HL-60/S4 treated with phorbol 12-myristate 13-acetate at 8.2 ng/mL for 4 days and 3 days (cell line): ENCODE measurements around the gene CD27.
"Not testable (repeated sequence)": the region's sequence is repeated elsewhere in the genome, so short reads cannot be mapped to it uniquely, and the experiment has no call there.

Experiments
- in situ Hi-C: fragments of 300-500 bp; cut with MboI; formaldehyde crosslinking; loops from 2 replicates; pipeline ENCODE4 v1.15.0; 2022; ENCODE audit warnings: low sequenced_read_pairs

CD27 gene

DNA sequence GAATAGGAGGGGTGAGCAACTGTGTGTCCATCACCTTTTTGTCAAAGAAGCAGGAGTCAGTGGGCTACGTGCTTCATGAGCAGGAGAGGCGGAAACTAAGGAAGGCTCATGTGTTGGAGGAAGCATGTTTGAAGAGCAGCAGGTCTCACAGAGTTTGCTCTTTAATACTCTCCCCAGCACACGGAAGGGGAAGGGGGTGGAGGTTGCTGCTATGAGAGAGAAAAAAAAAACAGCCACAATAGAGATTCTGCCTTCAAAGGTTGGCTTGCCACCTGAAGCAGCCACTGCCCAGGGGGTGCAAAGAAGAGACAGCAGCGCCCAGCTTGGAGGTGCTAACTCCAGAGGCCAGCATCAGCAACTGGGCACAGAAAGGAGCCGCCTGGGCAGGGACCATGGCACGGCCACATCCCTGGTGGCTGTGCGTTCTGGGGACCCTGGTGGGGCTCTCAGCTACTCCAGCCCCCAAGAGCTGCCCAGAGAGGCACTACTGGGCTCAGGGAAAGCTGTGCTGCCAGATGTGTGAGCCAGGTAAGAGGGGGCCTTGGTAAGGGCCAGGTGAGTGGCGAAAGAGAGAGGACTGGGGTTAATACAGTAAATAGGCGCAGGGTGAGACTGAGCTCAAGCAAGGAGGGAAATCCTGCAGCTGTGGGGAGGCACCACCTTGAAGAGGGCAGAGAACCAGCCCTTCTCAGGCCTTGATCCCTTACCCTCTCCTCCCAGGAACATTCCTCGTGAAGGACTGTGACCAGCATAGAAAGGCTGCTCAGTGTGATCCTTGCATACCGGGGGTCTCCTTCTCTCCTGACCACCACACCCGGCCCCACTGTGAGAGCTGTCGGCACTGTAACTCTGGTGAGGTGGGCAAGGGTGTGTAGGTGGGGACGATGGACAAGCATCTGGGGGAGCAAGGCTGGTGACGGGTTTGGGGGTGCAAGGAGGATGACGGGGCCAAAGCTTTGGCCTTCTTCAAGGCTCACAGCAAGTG, at the start of gene CD27:
TSS of gene CD27 (plus strand) at position 252 of the 985 bp plus-strand sequence. CDS start at position 393, 141 bp downstream.
- in situ Hi-C loops: no loop called here

DNA sequence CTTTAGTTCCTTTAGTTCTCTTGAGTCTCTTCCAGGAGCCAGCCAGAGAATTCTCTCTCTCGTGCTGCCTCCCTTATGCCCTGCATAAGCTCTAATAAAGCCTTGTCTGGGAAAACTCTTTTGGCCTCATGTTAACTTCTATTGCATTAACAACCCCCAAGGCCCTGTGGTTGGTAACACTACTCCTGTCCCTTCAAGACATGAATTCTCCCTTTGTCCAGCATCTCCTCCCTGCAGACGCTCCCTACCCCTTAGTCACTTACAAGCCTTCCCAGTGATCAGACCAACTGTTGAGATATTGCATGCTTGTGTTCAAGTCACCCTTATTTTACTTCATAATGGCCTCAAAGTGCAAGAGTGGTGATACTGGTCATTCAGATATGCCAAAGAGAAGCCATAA, 48.7 kb upstream of the CD27 start:
- in situ Hi-C loops: no loop called here

DNA sequence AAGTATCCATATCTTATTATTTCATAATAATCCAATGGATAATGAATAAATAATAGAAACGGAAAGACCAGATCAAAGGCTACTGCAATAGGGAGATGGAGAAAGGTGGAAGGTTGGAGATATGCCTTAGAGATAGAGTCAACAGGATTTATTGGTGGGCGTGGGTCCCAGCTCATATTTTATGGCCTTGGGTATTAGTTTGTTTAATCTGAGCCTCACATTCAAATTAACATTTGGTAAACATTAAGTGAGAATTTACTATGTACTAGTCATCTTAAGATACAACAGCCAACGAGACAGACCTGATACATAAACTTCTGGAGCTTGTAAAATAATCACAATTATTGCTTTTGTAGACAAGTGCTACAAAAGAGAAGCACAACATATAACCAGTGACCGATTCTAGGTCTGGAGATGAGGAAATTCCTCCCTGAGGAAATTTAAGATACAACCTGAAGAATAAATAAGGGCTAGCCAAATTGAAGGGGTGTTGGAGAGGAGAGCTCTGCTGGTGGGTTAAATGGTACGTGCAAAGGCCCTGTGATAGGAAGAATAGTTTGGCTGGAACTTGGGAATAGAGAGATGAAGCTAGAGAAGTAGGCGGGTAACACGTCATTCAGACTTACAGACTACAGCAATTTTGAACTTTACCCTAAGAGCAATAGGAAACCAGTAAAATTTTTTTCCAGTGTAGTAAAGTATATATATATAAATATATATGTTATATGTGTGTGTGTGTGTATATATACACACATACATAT, 44.7 kb upstream of the CD27 start:
- in situ Hi-C loops: no loop called here

DNA sequence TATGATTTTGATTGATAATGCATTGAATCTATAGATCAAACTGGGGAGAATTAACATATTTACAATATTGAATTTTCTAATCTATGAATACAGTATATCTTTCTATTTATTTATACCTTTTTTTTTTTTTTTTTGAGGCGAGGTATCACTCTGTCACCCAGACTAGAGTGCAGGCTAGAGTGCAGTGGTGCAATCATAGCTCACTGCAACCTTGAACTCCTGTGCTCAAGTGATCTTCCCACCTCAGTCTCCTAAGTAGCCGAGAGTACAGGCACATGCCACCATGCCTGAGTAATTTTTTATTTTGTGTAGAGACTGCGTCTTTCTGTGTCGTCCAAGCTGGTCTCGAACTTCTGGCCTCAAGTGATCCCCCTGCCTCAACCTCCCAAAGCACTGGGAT, 40.4 kb upstream of the CD27 start:
- in situ Hi-C loops: no loop called here

DNA sequence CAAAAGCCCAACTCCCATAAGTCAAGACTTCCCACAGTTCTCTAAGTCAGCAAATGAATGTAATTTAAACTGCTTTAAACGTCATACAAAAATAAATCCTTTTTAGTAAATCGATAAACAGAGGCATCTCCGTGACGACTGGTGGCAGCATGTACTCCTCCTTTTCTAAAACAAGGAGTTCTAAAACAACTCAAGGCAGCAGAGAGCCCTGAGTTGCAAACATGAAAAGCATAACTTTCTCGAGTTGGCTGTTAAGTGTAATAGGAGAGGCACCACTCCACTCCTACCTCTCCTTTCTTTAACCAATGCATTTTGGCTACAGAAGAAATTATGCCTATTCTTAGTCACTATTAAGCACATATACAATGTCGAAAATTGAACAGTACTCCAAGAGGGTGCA, 38.8 kb upstream of the CD27 start:
- in situ Hi-C loops: no loop called here

DNA sequence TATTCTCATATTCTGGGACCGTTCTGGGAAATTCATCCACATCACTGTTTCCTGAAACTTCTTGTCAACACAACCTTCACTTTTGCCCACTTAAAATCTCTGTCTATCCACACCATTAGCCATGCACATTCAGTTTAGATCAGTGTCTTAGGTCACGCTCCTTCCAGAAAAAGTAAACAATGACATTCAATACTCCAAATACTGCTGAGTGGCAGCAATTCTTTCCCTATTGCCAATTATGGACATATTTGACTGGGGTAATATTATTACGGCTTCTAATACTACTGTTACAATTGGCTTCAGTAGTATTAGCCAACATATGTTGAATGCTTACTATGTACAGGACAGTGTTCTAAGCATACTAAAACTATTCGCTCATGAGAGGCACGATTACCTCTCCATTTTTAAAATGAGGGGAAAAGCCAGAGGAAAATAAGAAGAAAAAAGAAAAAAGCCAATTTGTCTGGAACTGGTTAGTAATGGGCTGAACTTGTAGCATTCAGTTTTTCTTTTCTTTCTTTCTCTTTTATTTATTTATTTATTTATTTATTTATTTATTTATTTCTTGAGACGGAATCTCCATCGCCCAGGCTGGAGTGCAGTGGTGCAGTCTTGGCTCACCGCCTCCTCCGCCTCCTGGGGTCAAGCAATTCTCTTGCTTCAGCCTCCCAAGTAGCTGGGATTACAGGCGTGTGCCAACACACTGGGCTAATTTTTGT, 37.4 kb upstream of the CD27 start:
- in situ Hi-C loops: no loop called here

DNA sequence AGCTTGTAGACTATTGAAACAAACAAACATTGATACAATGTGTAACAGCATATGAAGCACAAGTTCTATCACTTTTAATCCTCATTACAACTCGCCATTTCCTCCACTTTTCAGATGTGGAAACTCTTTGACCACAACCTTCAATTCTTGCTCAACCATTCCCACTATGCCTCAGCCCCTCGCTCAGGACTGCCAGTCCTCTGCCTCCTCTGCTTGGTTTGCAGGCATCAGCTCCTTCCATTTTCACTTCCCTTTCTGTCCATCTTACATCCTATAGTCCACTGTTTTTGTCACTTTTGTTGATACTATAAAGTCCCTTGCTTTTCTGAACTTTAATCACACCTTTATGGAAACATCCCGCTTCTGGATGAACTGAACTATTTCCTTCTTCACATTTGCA, 28.2 kb upstream of the CD27 start:
- in situ Hi-C loops: no loop called here

DNA sequence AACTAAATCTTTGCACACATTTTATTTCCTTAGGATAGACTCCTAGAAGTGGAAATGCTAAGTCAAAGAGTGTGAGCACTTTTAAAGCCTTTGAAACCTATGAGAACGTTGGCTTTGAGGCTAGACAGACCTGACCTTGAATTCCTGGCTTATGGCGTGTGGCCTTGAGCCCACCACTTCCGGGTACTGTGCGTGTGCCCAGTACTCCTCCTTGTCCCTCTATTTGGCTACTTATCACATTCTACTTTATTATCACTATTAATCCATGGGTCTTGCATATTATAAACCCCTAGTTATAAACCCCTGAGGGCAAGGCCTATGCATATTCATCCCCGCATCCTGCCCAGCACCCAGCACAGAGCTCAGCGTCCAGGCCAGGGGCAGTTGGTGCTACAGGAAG, 26.0 kb upstream of the CD27 start:
- in situ Hi-C loops: no loop called here

DNA sequence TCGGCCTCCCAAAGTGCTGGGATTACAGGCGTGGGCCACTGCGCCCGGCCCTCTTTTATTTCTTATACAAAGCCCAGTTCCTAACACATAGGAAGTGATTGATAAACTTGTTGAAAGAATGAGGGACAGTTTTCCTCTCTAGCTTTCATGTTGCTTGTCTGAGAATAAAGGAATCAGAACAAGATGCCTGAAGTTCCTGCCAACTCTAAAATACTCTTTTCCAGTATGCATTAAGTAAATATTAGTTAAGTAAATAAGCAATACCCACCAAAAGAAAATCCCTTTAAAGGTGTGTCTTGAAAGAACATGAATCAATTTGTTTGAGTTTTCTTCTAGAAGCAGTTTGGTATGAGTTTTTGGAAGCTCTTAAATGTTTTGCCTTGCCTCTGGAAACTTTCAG, 24.4 kb upstream of the CD27 start:
- in situ Hi-C loops: no loop called here

DNA sequence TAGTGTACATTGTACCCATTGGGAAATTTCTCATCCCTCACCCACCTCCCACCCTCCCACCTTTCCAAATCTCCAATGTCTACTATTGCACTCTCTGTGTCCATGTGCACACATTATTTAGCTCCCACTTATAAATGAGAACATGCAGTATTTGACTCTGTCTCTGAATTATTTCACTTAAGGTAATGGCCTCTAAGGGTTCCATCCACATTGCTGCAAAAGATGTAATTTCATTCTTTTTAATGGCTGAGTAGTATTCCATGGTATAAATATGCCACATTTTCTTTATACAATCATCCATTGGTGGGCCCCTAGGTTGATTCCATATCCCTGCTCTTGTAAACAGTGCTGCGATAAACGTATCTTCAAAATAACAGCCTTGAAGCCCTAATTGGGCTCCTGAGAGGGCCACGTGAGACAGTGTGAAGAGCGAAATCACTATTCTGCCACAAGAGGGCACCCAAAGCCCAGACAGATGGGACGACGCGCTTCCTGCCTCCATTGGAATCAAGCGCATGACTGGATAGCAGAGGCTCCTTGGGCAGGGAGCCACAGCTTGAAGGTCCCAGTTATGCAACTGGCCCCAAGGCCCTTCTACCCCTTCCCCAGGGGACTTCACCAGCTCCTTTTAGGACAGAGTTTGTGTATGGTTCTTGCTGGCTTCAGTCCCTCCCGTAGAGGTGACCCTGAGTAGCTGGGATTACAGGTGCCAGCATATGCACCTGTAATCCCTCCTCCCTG, 21.3 kb upstream of the CD27 start:
- in situ Hi-C loops: no loop called here

DNA sequence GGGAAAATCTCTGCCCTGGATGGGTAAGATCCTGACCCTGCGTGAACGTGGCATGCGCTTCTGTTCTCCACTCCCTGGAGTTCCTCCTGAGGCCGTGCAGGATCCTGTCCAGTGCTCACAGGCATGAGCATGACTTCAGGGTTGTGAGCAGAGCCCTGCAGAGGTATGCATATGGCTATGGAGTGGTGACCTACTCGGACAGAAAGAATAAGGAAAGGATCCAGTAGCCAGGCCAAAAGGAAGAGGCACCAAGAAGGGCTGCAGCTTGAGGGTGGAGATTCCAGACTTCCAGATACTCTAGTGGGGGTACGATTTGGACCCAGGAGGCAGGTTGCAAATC, 20.8 kb upstream of the CD27 start:
- in situ Hi-C loops: no loop called here

DNA sequence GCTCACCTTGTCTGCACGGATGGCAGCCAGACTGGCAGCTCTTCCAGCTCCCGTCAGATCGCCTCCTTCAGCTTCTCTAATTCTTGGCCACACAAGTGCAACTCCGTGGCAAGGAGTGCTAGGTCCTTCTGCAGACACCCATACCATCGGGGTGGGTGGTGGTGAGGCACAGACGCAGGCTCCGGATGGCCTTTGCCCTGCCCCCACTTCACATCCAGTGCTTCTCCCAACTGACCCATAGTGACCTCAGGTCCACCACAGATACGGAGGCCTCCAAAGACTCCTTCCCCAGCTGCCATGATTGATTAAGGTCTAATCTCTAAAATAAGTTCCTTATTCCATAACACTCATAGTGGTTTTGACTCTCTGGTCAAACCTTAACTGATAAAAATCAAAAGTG, 19.9 kb upstream of the CD27 start:
- in situ Hi-C loops: no loop called here

DNA sequence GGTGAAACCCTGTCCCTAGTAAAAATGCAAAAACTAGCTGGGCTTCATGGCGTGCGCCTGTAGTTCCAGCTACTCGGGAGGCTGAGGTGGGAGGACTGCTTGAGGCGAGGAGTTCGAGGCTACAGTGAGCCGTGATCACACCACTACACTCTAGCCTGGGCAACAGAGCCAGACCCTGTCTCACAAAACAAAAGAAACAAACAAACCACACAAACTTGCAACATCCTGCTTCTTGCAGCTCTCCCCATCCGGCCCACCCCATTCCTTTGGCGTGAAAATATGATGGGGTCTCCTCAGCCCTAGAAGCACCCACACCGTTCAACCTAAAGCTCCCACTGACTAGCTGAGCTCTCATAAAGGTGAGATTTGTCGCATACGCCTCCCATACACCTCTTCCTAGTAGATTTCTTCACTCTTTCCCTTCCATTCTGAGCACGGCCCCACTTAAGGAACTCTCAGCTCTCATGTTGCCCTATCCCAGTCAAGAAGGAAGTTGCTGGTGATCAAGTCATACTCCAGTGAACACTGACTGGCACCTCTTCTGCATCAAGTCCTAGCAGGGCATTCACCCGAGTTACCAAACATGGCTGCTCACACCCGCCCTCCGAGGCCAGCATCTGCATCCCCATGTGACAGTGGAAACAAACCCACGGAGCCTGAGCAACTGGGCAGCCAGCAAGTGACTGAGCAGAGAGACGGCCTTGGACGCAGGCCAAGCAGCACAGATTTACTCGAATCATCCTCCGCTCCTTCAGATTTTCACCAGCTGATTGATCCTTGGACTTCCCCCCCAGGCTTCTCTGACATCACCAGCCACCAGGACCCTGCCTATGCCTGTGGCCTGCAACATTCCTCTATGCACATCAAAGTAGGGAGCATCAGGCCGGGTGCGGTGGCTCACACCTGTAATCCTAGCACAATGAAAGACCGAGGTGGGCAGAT, 18.9 kb upstream of the CD27 start:
- in situ Hi-C loops: no loop called here

DNA sequence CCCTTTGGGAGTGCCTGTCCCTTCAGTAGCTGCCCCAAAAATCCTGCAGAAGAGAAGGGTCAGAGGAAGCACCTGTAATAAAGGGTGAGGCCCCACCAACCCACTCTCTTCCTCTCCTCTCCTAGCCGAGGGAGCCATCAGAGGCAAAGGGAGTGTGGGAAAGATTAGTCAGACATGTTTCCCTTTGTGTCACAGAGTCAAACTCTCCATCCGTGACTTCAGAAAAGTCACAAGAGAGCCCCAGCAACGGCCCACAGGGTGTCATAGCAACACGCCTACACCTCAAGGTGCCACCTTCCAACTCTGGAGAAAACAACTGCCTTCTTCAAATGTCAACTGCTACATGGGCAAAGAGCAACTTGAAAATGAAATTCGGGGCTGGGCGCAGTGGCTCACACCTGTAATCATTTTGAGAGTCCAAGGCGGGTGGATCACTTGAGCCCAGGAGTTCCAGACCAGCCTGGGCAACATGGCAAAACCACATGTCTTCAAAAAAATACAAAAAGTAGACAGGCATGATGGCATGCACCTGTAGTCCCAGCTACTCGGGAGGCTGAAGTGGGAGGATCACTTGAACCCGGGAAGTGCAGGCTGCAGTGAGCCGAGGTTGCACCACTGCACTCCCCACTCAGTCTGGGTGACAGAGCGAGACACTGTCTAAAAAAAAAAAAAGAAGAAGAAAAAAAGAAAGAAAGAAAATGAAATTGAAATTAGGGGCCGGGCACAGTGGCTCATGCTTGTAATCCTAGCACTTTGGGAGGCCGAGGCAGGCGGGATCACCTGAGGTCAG, 17.7 kb upstream of the CD27 start:
- in situ Hi-C loops: no loop called here

DNA sequence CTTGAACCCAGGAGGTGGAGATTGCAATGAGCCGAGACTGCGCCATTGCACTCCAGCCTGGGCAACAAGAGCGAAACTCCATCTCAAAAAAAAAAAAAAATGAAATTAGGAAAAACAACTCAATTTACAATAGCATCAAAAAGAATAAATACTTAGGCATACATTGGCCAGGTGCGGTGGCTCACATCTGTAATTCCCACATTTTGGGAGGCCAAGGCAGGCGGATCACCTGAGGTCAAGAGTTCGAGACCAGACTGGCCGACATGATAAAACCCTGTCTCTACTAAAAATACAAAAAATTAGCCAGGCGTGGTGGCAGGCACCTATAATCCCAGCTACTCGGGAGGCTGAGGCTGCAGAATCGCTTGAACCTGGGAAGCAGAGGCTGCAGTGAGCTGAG, 17.0 kb upstream of the CD27 start:
- in situ Hi-C loops: not testable (repeated sequence)

DNA sequence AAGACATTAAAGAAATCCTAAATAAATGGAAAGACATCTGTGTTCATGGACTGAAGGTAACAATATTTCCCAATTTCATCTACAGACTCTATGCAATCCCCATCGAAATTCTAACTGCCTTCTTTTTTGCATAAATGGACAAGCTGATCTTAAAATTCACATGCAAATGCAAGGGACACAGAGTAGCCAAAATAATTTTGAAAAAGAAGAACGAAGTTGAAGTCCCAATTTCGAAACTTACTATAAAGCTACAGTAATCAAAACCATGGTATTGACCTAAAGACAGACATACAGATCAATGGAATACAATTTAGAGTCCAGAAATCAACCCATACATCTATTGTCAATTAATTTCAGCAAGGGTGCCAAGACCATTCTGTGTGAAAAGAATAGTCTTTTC, 16.4 kb upstream of the CD27 start:
- in situ Hi-C loops: no loop called here

DNA sequence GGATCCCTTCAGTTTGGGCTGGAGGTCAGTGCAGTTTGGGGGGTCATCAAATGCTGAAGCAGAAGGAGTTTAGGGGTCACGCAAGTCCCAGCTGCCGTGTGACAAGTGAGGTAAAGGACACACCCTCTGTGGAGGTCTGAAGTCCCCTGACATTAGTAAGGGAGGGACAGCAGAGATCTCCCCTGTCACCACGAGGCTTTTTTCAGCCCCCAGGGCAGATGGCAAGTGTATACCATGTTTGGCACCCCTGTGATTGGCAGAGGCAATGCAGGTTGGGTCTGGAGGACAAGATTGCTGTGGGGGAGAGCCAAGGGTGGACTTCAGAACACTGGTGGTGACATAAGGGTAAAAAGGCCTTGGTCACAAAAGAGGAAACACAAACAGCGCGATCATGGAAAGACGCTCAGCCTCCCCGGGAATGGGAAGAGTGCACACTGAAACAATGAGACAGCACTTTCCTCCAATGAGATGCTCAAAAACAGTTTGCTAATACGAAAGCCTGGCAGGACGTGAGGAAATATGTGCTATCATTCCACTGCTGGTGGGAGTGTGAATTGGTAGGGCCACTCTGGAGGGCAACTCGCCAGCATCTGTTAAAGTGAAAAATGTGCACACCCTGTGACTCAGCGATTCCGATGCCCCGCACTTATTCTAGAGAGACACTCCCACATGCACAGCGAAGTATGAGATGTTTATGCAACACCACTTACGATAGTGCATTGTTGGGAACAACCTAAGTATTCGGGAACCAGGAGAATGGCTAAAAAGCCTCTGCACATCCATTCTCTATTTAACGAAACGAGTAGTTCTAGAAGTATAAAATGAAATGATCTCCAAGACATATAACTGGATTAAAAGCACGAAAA, 14.4 kb upstream of the CD27 start:
- in situ Hi-C loops: no loop called here

DNA sequence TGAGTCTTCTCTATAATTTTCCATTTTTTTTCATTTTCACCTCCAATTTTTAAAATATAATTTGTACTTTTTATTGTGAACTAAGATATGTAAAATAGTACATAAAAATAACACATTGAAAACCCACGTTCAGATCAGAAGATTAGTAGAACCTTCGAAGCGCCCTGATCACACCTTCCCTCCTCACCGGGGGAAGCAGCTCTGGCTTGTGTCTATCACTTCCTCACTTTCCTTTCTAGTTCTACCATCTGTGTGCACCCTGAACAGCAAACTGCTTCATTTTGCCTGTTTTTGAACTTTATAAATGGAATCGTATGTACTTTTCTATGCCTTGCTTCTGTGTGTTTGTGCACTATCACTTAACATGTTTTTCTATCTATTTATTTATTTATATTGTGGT, 11.8 kb upstream of the CD27 start:
- in situ Hi-C loops: no loop called here
